GM12878 (cell line): ENCODE measurements around the gene YKT6.

Experiments used
- BHLHE40 ChIP-seq, 2 experiments: fragments of 450-650 bp in 1 of 2; IDR thresholded peaks; 2 replicates each; pipeline ENCODE4 v1.6.1; 2011 to 2017; ENCODE audit warnings: low read depth in 2 of 2, borderline replicate concordance in 1 of 2, improper control_type of control experiment in 1 of 2, low read length in 1 of 2, mild to moderate bottlenecking in 1 of 2
- CEBPB ChIP-seq, 2 experiments: fragments of 150-350 bp in 1 of 2; IDR thresholded peaks; 2 replicates each; pipeline ENCODE4 v1.6.1; 2012 to 2014; ENCODE audit warnings: low read depth in 2 of 2, low read length in 2 of 2, borderline replicate concordance in 1 of 2, inconsistent platforms in 1 of 2
- CTCF ChIP-seq, 3 experiments: IDR thresholded peaks in 2 of 3; conservative IDR thresholded peaks in 1 of 3; 2 replicates each; pipeline ENCODE4 v1.5.1; 2011; ENCODE audit warnings: low read depth in 3 of 3, low read length in 3 of 3, mild to moderate bottlenecking in 3 of 3, control low read depth in 2 of 3, moderate library complexity in 2 of 3, inconsistent platforms in 1 of 3, mixed read lengths in 1 of 3; ENCODE audit not compliant: control insufficient read depth in 2 of 3, insufficient read depth in 1 of 3; ENCODE audit errors: extremely low read depth in 1 of 3
- MYC ChIP-seq: IDR thresholded peaks from 2 replicates; pipeline ENCODE4 v1.6.1; 2011; ENCODE audit warnings: mild to moderate bottlenecking, low read length, moderate library complexity, inconsistent platforms; ENCODE audit not compliant: insufficient read depth, insufficient replicate concordance, insufficient read length, severe bottlenecking
- POLR2A ChIP-seq: IDR thresholded peaks from 2 replicates; pipeline ENCODE4 v1.6.1; 2011; ENCODE audit warnings: low read depth, mild to moderate bottlenecking, low read length
- PRDM15 ChIP-seq: fragments of 450-650 bp; formaldehyde crosslinking; IDR thresholded peaks from 2 replicates; pipeline ENCODE4 v1.4.0; 2020; ENCODE audit warnings: mild to moderate bottlenecking, moderate library complexity
- SMAD1 ChIP-seq: fragments of 450-650 bp; IDR thresholded peaks from 2 replicates; pipeline ENCODE4 v1.6.1; 2018; ENCODE audit warnings: mild to moderate bottlenecking, low read depth; ENCODE audit not compliant: partially characterized antibody
- TF ChIP-seq, protein P1 (sequence below): IDR thresholded peaks from 2 replicates; pipeline ENCODE4 v1.6.1; 2012; ENCODE audit warnings: low read length, inconsistent platforms
- TF ChIP-seq, protein P2 (sequence below): IDR thresholded peaks from 2 replicates; pipeline ENCODE4 v1.6.1; 2012; ENCODE audit warnings: low read depth, low read length, improper control_type of control experiment

- TF ChIP-seq, protein P1, sequence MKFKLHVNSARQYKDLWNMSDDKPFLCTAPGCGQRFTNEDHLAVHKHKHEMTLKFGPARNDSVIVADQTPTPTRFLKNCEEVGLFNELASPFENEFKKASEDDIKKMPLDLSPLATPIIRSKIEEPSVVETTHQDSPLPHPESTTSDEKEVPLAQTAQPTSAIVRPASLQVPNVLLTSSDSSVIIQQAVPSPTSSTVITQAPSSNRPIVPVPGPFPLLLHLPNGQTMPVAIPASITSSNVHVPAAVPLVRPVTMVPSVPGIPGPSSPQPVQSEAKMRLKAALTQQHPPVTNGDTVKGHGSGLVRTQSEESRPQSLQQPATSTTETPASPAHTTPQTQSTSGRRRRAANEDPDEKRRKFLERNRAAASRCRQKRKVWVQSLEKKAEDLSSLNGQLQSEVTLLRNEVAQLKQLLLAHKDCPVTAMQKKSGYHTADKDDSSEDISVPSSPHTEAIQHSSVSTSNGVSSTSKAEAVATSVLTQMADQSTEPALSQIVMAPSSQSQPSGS: no peak
- TF ChIP-seq POLR2A (no peak), CTCF (IDR thresholded peaks at IDR 0.05 in 2 of 3, conservative IDR thresholded peaks at IDR 0.05 in 1 of 3; ENCODE audit: control insufficient read depth in 2 of 3, extremely low read depth in 1 of 3, insufficient read depth in 1 of 3, low read depth in 3 of 3, low read length in 3 of 3) (no peak), CEBPB (IDR thresholded peaks at IDR 0.05; ENCODE audit: borderline replicate concordance in 1 of 2, low read depth in 2 of 2, low read length in 2 of 2) (no peak), PRDM15 (CRISPR knock-in tag) (no peak), BHLHE40 (IDR thresholded peaks at IDR 0.05; ENCODE audit: borderline replicate concordance in 1 of 2, low read depth in 2 of 2, low read length in 1 of 2) (no peak), MYC (no peak), SMAD1 (no peak)
- TF ChIP-seq, protein P2, sequence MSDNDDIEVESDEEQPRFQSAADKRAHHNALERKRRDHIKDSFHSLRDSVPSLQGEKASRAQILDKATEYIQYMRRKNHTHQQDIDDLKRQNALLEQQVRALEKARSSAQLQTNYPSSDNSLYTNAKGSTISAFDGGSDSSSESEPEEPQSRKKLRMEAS: no peak
These were observed 17.1 kb downstream of the YKT6 start for GRCh38 chr7:44217852-44218402.
